HG03159 (cell line): ENCODE data around the gene LGI4.

Source experiments
- ATAC-seq: cut with Tn5 transposase; IDR thresholded peaks from one replicate; pipeline ENCODE4 v1.9.1; 2021; ENCODE audit warnings: mild to moderate bottlenecking, moderate library complexity; ENCODE audit not compliant: unreplicated experiment

Gene LGI4

DNA sequence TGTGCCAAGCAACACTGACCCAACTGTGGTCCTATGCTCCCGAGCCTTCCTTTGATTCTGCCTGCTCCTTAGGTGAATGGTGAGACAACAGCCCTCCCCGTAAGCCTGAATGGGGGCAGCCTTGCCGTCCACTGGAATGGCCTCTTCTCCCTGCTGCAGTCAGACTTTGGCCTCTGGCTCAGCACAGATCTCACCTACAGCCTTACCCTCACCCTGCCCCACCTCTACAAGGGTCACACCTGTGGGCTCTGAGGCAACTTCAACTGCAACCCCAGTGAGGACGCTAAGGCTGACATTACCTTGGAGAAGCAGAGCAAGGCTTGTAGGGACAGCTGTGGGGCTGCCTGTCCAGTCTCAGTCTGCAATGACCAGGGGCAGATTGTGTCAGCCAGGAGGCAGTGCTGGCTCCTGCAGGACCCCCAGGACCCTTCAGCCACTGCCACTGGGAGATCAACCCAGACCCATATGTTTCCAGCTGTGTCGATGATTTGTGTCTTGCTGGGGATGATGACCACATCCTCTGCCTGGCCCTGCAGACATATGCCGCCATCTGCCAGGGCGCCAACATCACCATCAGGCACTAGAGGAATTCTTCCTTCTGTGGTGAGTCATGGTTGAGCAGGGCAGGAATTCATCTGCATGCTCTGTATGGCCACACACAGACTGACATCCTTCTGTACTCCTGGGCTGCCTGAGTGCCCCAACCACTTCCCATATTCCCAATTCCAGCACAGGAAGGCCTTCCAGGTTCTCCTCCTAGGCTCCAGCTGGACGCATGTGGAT lies 46.5 kb downstream of the LGI4 start:
- no peak for ATAC-seq

DNA sequence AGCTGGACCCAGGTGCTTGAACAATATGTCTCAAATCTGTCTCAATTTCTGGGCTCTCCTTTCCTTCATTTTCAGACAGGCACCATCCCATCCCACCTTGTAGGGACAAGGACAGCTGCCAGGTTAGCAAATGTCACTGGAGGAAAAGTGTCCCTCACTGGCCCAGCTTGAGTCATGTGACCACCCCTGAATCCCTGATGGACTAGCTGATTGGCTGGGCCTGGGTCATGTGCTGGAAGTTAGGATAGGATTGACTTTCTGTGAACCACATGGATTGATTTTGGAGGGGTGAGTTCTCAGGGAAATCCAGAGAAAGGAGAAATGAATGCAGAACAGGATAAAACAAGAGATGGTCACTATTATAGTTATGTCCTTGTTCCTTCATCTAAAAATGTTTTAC lies 47.5 kb downstream of the LGI4 start:
- ATAC-seq = no peak

DNA sequence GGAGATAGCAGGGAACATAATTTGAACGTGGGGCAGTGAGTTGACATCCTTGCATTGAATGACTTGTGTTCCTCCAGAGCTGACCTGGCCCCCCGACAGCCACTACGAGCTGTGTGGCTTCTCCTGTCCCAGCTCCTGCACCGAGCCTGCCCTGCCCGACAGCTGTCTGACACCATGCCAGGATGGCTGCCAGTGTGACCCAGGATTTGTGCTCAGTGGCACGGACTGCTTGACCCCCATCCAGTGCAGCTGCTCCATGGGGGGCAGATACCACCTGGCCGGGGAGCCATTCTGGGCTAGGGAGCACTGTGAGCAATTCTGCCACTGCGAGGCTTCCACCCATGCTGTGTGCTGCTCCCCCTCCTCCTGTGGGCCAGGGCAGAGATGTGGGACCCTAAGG lies 48.4 kb downstream of the LGI4 start:
- ATAC-seq = no peak

DNA sequence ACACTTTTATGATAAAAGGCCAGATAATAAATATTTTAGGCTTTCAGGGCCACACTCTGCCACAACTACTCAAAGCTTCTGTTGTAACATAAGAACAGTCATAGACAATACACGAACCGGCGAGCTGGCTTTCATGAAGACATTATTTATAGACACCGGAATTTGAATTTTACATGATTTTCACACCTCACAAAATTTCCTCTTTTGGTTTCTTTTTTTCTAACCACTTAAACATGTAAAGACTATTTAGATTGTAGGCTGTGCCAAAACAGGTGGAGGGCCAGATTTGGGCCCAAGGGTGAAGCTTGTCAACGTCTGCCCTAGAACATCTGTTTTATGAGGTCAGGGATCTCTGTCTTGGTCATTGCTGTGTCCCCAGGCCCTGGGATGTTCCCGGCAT lies 48.9 kb downstream of the LGI4 start:
- ATAC-seq = peak; percentile 48

DNA sequence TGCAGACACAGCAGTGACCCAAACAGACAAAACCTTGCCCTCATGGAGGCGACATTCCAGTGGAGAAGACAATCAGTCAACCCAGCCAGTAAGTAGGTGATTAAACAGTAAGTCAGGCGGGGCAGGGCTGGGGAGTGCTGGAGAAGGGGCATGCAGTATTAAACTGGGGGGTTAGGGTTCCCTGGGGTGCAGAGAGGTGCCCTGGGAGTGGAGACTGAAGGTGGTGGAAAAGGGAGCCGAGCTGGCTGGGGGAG lies 50.4 kb downstream of the LGI4 start:
- no peak for ATAC-seq

DNA sequence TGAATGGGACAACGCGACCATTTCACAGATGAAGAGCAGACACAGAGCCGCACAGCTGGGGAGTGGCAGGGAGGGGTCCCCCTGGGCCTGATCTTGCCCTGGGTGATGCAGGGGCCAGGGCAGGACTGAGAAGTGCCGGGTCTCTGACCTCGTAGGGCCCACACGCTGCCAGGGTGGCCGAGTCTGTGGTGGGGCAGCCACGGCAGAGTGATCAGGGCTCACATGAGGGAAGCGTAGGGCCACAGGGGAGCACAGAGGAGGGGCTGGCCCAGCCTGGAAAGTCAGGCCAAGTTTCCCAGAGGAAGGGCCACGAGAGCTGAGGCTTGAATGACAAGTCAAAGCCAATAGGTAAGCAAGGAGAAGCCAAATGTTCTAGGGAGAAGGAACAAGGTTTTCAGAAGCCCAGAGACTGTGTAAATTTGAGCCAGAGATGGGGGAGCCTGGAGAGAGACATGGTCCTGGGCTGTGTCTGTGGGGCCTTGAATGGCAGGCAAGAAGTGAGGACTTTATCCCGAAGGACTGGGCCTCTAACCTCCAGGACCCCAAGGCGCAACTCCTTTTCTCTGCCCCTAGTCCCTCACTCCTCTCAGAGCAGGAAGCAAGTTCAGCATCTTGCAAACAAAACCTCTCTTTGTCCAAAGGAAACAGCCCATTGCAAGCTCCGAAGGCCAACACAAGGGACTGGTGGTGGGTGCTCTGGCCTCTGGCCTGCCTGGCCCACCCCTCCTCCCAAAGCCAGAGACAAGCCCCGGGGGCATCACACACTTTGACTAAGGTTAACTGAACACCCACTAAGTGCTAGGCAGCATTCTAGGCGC lies 51.0 kb downstream of the LGI4 start:
- no peak for ATAC-seq

DNA sequence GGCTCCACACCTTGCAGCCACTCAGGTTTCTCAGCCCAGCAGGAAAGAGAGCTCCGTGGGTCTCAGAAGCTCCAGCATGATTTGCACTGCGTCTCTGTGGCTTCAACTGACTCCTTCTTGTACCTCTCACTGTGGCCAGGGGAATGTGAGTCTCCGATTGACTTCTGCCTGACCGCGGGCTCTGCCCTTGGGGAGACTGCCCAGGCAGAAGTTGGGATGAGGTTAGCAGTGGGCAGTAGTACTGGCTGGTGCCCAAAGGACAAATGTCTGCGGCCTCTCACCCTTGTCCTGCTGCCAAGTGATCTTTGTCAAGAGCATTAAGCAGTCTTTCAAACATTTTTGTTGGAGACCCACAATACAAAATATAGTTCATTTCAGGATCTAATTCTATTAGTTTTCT lies 53.7 kb downstream of the LGI4 start:
- ATAC-seq = no peak

DNA sequence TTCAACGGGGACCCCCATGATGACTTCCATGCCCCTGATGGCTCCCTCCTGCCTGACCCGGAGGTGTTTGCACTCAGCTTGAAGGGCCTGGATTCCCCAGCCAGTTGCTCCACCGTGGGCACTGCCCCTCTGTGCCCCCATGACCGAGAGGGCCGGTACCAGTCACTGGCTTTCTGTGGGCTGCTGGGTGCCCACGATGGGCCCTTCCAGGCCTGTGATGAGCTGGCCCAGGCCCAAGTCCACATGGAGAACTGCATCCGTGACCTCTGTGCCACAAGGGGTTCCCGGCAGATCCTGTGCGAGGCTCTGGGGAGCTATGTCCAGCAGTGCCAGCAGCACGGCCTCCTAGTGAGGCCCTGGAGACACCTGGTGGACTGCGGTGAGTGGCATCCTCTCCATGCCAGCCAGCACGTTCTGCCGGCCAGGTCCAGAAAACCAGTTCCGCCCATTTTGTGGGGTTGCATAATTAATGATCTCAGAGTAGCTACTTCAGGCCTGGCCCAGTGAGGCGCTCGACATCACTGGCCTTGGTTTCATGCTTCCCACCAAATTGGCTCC lies 54.2 kb downstream of the LGI4 start:
- no peak for ATAC-seq

DNA sequence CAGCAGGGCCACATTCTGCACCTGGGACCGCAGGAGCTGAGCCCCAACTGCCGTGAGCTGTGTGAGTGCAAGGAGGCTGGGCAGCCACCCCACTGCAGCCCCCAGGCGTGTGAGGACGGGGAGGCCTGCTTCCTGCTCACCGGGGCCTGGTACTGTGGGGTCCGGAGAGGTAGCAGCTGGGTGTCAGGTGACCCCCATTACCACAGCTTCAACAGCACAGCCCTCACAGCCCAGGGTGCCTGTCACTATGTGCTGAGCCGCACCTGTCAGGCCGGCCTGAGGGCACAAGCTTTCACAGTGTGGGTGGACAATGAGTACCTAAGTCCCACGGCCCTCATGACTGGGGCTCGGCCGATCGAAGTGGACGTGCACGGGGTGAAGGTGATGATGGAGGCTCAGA lies 55.0 kb downstream of the LGI4 start:
- no peak for ATAC-seq

DNA sequence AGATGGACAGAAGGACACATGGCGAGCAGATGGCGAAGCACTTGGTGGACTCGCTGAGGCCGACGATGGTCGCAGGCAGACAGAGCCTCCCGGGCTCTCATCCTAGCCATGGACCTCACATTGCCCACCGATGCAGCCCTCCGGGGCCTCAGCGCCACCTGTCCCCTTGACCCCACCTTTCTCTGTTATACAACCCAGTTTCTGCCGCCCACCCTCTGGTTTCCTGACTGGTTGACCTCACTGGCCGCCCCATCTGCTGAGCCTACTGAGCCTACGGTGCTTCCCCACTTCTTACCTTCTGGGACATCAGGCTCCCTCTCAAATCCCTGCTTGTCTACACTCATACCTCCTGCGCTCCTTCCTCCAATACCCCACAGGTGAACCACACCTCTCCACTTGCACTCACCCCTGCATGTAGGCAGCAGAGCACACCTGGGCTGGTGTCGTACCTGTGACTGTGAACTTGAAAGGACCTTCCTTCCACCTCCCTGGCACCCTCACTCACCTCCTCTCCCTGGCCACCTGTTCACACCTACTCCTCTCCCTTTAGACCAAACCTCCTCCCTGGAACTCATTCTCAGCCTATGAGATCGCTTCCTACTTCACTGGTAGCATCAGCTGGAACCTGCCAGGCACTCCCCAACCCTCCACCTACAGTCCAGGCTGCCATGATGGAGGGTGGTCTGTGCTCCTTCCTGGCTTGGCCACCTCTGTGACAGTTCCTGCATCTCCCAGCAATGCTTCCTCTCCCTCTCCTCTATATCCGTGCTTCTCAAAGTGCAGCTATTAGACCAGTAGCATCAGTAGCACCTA lies 57.2 kb downstream of the LGI4 start:
- no peak for ATAC-seq

DNA sequence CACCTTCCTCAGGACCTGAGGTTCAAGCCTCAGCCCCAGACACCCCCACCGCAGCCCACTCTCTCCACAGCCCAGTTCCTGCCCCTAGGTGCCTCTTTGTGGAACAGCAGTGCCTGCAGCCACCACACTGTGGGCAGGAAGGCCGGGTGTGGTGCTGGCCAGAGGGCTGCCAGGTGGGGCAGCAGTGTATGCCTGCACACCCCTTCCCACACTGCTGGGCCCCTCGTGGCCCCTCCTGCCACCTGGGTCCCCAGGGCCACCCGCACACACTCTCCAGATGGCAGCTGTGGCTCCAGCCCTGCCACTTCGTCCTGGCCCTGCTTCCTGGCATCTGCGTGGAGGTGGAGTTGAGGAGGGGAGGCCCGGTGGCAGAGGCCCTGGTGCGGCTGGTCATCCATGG lies 58.2 kb downstream of the LGI4 start:
- ATAC-seq = no peak

DNA sequence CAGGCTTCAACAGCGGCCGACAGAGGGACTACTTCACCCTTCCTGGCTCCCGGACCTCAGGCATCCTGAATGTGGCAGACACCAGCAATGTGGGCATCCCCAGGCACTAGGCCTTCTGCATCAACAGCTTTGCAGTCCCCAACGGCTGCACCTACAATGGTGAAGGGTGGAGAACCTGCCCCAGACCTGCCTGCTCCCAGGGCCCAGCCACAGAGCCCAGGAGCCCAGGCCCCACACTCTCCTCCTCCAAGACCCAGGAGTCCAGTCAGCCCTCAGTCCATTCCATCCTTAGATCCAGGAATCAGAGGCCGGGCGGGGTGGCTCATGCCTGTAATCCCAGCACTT lies 58.9 kb downstream of the LGI4 start:
- ATAC-seq = no peak

DNA sequence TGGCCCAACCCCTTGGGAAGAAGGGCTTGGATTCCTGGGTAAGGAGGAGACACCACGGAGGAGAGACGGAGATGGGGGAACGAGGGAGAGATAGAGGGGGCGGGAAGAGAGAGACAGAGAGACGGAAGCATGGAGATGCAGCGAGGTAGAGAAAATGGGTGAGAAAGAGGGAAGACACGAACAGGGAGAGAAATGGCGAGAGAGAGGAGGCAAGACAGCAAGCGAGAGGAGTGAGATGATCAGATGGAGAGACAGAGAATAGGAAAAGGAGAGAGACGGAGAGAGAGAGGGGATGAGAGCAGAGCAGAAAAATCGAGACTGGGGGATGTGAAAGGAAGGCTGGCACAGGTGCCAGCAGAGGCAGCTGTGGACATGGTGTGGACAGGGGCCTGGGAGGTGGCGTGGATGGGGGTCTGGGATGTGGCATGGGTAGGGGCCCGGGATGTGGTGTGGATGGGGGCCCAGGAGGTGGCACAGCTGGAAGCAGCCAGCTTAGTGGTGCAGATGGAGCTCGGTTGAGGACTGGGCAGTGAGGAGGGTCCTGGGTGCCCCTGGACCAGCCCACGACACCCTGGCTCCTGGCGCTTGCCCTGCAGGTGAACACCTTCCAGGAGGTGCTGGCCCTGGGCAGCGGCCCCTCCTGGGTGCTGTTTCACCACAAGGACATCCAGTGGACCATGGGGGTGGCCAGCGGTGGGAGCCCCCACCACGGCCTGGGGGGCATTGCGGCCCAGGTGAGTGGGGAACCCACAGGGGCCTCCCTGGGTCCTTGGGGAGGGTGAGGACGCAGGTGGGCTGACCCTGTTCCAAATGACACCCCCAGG lies 59.4 kb downstream of the LGI4 start:
- ATAC-seq = no peak
